A549 treated with DMSO at 1 μM for 4 hours (cell line): ENCODE measurements around the gene NUP107. TPM values are rescaled to one million over a fixed set of nuclear protein-coding genes. Genes with fewer than 3 reads are reported as not detected.

ENCODE experiments used
- total RNA-seq: library from RNA; stranded (reverse); fragments of 200-300 nt; extraction: Qiagen RNA extraction; gene quantifications from 5 replicates; pipeline ENCODE4 v1.2.3, GENCODE V29; 2022; ENCODE audit warnings: low read depth

Gene NUP107
- 61.7 to 78.4 TPM (median 75.7 TPM) in 5 replicates for total RNA-seq

DNA sequence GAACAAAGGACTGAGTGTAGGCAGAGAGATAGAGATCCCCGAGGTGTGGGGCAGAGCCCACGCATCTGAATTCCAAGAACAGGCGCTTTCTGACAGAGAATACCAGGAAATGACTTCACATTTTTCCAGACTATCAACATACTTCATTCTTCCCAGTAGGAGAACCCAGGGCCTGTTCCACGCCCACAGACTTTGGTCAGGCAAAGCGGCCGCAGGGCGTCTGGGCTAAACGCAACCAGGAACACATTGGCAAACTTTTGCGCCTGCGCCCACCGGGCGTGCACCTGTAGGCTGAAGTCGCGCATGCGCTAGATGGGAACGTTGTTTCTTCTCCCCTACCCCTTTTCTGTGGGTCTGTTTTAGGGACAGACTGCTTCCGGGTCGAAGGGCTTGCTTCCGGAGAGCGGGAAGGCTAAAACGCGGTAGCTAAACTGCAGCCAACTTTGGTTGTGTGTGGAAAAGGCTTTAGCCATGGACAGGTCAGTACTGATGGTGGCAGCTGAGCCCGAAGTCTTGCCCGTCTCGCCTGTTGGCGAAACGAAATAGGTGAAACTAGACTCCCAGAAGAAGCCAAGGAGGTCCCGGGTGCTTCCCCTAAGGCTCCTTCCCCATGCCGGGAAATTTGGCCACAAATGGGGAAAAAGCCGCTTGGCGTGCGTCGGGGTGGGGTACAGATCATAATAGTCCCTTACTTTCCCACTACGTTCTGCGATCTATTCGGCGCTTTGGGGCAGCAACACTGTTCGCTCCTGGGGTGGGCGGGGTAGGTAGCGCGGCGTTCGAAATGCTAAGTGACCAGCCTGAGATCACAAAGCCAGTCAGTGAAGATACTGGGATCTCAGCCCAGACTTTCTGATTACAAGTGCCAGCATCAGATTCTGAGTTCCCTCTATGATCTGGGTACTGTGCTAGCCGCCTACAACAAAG lies at the start of gene NUP107:
Gene NUP107, plus strand, starts transcription at position 384 of the 927 bp plus-strand sequence. Its CDS starts 88 bp downstream, at position 472.

DNA sequence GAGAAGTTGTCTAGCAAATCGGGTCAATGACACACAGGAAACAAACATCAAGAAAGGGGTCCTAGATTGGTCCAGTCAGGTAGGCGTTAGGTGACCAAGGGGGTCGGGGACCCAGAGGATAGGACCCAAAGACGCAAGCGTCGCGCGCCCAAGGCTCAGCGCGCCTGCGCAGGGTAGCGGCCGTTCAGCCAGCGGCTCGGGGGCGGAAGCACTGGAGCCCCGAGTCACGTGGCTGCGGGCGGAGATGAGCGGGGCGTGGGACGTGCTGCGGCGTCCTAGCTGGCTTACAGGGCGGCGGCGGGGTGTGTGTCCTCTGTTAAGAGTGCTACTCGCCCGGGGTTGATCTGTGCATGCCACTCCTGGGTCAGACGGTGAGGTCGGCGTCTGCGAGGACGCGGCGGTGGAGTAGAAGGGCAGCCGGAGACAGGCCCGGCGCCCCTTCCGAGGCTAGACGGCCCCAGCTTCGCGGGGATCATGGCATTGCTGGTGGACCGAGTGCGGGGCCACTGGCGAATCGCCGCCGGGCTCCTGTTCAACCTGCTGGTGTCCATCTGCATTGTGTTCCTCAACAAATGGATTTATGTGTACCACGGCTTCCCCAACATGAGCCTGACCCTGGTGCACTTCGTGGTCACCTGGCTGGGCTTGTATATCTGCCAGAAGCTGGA lies 59.3 kb downstream of the NUP107 start, which contains the start of gene SLC35E3:
Gene SLC35E3, plus strand, starts transcription at position 273 of the 668 bp plus-strand sequence. Its CDS starts 202 bp downstream, at position 475.

Other genes with a start within 250 kb of the NUP107 start
- 175 to 210 TPM (median 200 TPM) in 5 replicates for gene RAP1B, start 76.1 kb upstream of the NUP107 start, total RNA-seq
- gene SLC35E3, start 59.2 kb downstream of the NUP107 start, total RNA-seq = 11.3 to 18.2 TPM (median 16.4 TPM) in 5 replicates
- gene MDM2, start 121.2 kb downstream of the NUP107 start, total RNA-seq = 52.4 to 73.0 TPM (median 66.5 TPM) in 5 replicates
- 8.1 to 13.4 TPM (median 11.5 TPM) in 5 replicates for gene CPM, start 246.2 kb downstream of the NUP107 start, total RNA-seq